Measurements from ENCODE around the gene BPIFB6. TPM values are rescaled to one million over a fixed set of nuclear protein-coding genes. Genes with fewer than 3 reads are reported as not detected.

BPIFB6 gene
- total and polyA plus RNA-seq, 4 donors: not detected

DNA sequence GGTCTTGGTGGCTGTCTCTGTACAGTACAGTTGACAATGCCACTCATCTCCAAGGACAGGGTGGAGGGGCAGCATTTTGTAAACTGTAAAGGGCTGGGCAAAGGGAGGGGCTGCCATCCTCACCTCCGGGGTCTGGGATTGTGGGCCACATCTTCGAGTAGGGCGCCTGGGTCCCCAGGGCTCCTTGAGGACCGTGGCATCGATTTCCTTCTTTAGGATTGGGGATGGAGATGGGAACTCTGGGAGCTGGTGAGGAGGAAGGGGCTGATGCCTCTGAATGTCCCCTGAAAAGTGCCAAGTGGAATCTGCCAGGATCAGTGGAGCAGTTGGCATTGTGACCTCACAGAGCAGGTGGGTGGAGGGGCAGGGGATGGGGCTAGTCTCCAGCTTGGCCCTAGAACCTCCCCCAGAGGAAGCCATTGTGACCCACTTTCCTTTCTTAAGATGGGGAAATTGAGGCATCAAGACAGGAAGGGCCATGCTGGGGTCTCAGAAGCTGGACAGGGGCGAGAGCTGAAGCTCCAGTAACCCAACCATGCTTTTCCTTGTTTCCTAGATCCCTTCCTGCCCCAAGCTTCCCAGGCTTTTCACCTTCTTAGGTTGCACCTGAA lies 27.2 kb upstream of the BPIFB6 start, which contains the start of gene SUN5:
Gene SUN5 (minus strand): TSS at position 293 of the 611 bp plus-strand sequence. CDS start 93 bp downstream, at position 200.
- Histone ChIP-seq H3K9me3 (ENCODE audit: control insufficient read depth in 4 of 4, low read length in 3 of 4) (peaks cover 0 to 2% (median 0%) of the 10 kb centered on the region in 4 donors), H3K4me3 (ENCODE audit: low read depth in 1 of 3, low read length in 3 of 3) (no peak within 1 kb of the TSS), H3K4me1 (ENCODE audit: control insufficient read depth in 4 of 4, insufficient read depth in 4 of 4, low read length in 3 of 4) (peaks cover 0 to 7% (median 1%) of the 10 kb centered on the region in 4 donors), H3K27me3 (ENCODE audit: control insufficient read depth in 4 of 4, insufficient read depth in 4 of 4, low read length in 3 of 4) (no peaks in the 10 kb centered on the region), H3K36me3 (ENCODE audit: control insufficient read depth in 4 of 4, insufficient read depth in 3 of 4, low read depth in 1 of 4, low read length in 3 of 4) (no peaks in the 10 kb centered on the region), H3K9ac (ENCODE audit: low read depth in 1 of 2, low read length in 2 of 2) (no peak within 1 kb of the TSS), H3K27ac (ENCODE audit: low read depth in 1 of 2, low read length in 2 of 2) (no peak within 1 kb of the TSS)
- DNase-seq (ENCODE audit: low spot score): no peak
- WGBS: 88% methylated on average over 6 of the region's 6 CpGs
- TF ChIP-seq RXRA (IDR thresholded peaks at IDR 0.05) (no peak), HNF4A (conservative IDR thresholded peaks at IDR 0.05) (no peak), NR2F2 (IDR thresholded peaks at IDR 0.05) (no peak), JUND (IDR thresholded peaks at IDR 0.05) (no peak), GABPA (IDR thresholded peaks at IDR 0.05 in 1 of 2, conservative IDR thresholded peaks at IDR 0.05 in 1 of 2) (no peak), YY1 (IDR thresholded peaks at IDR 0.05) (no peak), FOXA1 (IDR thresholded peaks at IDR 0.05) (no peak), RAD21 (IDR thresholded peaks at IDR 0.05) (no peak), HNF4G (IDR thresholded peaks at IDR 0.05) (no peak)
- TF ChIP-seq, protein P1, sequence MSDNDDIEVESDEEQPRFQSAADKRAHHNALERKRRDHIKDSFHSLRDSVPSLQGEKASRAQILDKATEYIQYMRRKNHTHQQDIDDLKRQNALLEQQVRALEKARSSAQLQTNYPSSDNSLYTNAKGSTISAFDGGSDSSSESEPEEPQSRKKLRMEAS (IDR thresholded peaks at IDR 0.05): no peak
- TF ChIP-seq, protein P2, sequence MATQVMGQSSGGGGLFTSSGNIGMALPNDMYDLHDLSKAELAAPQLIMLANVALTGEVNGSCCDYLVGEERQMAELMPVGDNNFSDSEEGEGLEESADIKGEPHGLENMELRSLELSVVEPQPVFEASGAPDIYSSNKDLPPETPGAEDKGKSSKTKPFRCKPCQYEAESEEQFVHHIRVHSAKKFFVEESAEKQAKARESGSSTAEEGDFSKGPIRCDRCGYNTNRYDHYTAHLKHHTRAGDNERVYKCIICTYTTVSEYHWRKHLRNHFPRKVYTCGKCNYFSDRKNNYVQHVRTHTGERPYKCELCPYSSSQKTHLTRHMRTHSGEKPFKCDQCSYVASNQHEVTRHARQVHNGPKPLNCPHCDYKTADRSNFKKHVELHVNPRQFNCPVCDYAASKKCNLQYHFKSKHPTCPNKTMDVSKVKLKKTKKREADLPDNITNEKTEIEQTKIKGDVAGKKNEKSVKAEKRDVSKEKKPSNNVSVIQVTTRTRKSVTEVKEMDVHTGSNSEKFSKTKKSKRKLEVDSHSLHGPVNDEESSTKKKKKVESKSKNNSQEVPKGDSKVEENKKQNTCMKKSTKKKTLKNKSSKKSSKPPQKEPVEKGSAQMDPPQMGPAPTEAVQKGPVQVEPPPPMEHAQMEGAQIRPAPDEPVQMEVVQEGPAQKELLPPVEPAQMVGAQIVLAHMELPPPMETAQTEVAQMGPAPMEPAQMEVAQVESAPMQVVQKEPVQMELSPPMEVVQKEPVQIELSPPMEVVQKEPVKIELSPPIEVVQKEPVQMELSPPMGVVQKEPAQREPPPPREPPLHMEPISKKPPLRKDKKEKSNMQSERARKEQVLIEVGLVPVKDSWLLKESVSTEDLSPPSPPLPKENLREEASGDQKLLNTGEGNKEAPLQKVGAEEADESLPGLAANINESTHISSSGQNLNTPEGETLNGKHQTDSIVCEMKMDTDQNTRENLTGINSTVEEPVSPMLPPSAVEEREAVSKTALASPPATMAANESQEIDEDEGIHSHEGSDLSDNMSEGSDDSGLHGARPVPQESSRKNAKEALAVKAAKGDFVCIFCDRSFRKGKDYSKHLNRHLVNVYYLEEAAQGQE (IDR thresholded peaks at IDR 0.05): no peak
- TF ChIP-seq, protein P3, sequence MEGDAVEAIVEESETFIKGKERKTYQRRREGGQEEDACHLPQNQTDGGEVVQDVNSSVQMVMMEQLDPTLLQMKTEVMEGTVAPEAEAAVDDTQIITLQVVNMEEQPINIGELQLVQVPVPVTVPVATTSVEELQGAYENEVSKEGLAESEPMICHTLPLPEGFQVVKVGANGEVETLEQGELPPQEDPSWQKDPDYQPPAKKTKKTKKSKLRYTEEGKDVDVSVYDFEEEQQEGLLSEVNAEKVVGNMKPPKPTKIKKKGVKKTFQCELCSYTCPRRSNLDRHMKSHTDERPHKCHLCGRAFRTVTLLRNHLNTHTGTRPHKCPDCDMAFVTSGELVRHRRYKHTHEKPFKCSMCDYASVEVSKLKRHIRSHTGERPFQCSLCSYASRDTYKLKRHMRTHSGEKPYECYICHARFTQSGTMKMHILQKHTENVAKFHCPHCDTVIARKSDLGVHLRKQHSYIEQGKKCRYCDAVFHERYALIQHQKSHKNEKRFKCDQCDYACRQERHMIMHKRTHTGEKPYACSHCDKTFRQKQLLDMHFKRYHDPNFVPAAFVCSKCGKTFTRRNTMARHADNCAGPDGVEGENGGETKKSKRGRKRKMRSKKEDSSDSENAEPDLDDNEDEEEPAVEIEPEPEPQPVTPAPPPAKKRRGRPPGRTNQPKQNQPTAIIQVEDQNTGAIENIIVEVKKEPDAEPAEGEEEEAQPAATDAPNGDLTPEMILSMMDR (IDR thresholded peaks at IDR 0.05; ENCODE audit: low read depth, low read length, missing input control): no peak

DNA sequence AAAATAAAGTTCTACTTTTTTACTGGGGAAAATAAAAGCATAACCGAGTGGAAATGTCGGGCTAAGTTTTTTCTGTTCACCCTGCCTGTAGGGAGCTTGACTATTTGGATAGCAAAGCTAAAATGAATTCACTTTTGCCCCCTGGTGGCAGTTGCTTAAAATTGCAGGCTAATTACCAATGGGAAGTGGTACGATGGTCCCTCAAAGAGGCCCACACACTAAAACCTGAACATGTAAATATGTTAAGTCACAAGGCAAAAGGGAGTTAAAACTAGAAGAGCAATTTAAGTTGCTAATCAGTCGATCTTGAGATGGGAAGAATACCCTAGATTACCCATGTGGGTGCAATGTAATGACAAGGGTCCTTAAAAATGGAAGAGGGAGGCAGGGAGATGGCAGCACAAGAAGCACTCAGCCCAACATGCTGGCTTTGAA lies 26.3 kb upstream of the BPIFB6 start:
- no peak overlapping the region for H3K27ac ChIP-seq (ENCODE audit: low read depth in 1 of 2, low read length in 2 of 2)
- WGBS: 75% methylated on average over 4 of the region's 4 CpGs
- DNase-seq (ENCODE audit: low spot score): no peak

More for the DNA sequence above, 26.3 kb upstream of the BPIFB6 start:
- Histone ChIP-seq H3K27me3 (ENCODE audit: control insufficient read depth in 4 of 4, insufficient read depth in 4 of 4, low read length in 3 of 4) (no peaks in the 10 kb centered on the region), H3K36me3 (ENCODE audit: control insufficient read depth in 4 of 4, insufficient read depth in 3 of 4, low read depth in 1 of 4, low read length in 3 of 4) (no peaks in the 10 kb centered on the region), H3K4me3 (ENCODE audit: low read depth in 1 of 3, low read length in 3 of 3) (no peak overlapping the region), H3K4me1 (ENCODE audit: control insufficient read depth in 4 of 4, insufficient read depth in 4 of 4, low read length in 3 of 4) (peaks cover 0 to 7% (median 1%) of the 10 kb centered on the region in 4 donors), H3K9ac (ENCODE audit: low read depth in 1 of 2, low read length in 2 of 2) (no peak overlapping the region), H3K9me3 (ENCODE audit: control insufficient read depth in 4 of 4, low read length in 3 of 4) (peaks cover 0 to 2% (median 0%) of the 10 kb centered on the region in 4 donors)
- TF ChIP-seq TAF1 (conservative IDR thresholded peaks at IDR 0.05) (no peak), FOXA2 (IDR thresholded peaks at IDR 0.05) (no peak), RAD21 (IDR thresholded peaks at IDR 0.05) (peak in 1 of 2 donors; percentile 14), NR2F2 (IDR thresholded peaks at IDR 0.05) (no peak), JUND (IDR thresholded peaks at IDR 0.05) (no peak), RXRA (IDR thresholded peaks at IDR 0.05) (no peak), GABPA (IDR thresholded peaks at IDR 0.05 in 1 of 2, conservative IDR thresholded peaks at IDR 0.05 in 1 of 2) (no peak)
- TF ChIP-seq, protein P1 (IDR thresholded peaks at IDR 0.05): no peak
- TF ChIP-seq, protein P2 (IDR thresholded peaks at IDR 0.05): no peak
- TF ChIP-seq, protein P3 (IDR thresholded peaks at IDR 0.05; ENCODE audit: low read depth, low read length, missing input control): peak; percentile 23
